Body of pancreas (tissue), 4 donors: Measurements from ENCODE around the gene SMG5. TPM values are rescaled to one million over a fixed set of nuclear protein-coding genes. Genes with fewer than 3 reads are reported as not detected.

Experiments
- ATAC-seq: fragments of 150-250 bp; one replicate; pipeline ENCODE4 v1.9.1; 2016
- DNase-seq, 4 donors: peaks; one replicate each; pipeline ENCODE4 v3.0.0-alpha.2; 2019
- H3K27ac ChIP-seq, 4 donors: fragments of 200-600 bp; sonication (generic); 1 replicate in 3 of 4; 2 replicates in 1 of 4; pipeline versions ENCODE4 v1.5.1 to v1.6.1; 2016 to 2019; ENCODE audit warnings: mild to moderate bottlenecking in 1 of 4, mixed read lengths in 1 of 4, moderate library complexity in 1 of 4
- H3K27me3 ChIP-seq, 2 donors: fragments of 200-600 bp; sonication (generic); one replicate each; pipeline ENCODE4 v1.6.0; 2016; ENCODE audit warnings: mild to moderate bottlenecking in 1 of 2
- H3K36me3 ChIP-seq, 2 donors: fragments of 200-600 bp; sonication (generic); replicated peaks in 1 of 2; 2 replicates each; pipeline ENCODE4 v1.5.1; 2016; ENCODE audit warnings: low read depth in 2 of 2; ENCODE audit not compliant: insufficient read depth in 1 of 2
- H3K4me1 ChIP-seq: fragments of 200-600 bp; sonication (generic); one replicate; pipeline ENCODE4 v1.6.0; 2016
- H3K4me3 ChIP-seq, 2 donors: fragments of 200-600 bp; sonication (generic); 1 replicate in 1 of 2; 2 replicates in 1 of 2; pipeline ENCODE4 v1.5.1; 2016 to 2019
- H3K9me3 ChIP-seq, 3 donors: fragments of 200-600 bp; sonication (generic); 1 replicate in 2 of 3; 2 replicates in 1 of 3; pipeline ENCODE4 v1.5.1; 2016
- CTCF ChIP-seq, 7 experiments: fragments of 450-650 bp in 4 of 7; fragments of 200-600 bp in 3 of 7; sonication (generic) in 3 of 7; IDR thresholded peaks; one replicate each; pipeline ENCODE4 v1.5.1; 2016 to 2019; ENCODE audit warnings: antibody characterized with exemption in 7 of 7
- POLR2A ChIP-seq, 3 donors: fragments of 450-650 bp; IDR thresholded peaks; one replicate each; pipeline ENCODE4 v1.6.1; 2016; ENCODE audit warnings: antibody characterized with exemption in 3 of 3, mild to moderate bottlenecking in 2 of 3
- WGBS, 2 donors: methylation state at CpG; one replicate each; pipeline ENCODE4 v1.1.5; 2017; 5-methylcytosine and 5-hydroxymethylcytosine counted together
- intact Hi-C: fragments of 100-400 bp; cut with DNase I; formaldehyde crosslinking; loops from one replicate; pipeline ENCODE4 v1.15.1; 2023
- total RNA-seq, 2 donors: library from RNA; depleted of rRNA; stranded (reverse); fragments of >200 nt; gene quantifications; one replicate each; pipeline ENCODE4 v1.1.0, GENCODE V29; 2016

Gene SMG5
- total RNA-seq, 2 donors from 2014 or later, result 28.3 to 35.6 TPM

DNA sequence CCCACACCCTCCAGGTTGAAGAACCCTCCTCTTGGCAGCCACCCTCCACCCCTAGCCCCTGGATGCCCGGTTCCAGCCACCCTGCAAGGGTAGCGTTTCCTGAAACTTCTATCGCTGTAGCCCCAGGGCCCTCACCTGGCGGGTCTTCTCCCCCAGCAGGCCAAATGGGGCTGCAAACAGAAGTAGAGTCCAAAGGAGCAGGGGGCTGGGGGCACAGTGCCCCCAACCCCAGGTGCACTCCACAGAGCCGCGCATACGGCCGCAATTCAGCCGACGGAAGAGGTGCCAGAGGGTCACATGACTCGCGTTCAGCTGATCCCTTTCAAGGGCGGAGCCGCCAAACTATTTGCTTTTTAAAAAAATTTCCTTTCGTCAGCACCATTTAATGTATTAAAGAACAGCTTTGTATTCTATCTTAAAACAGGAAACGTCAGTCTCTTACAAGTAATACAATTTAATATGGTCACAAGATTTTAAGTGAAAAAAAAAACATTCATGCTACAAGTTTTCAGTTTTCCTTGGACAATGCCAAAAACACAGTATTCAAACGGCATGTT, 12.8 kb upstream of the SMG5 start, which contains the start of gene GLMP:
TSS of gene GLMP (minus strand) at position 289 of the 557 bp plus-strand sequence. CDS start at position 255, 34 bp downstream.
- Histone ChIP-seq H3K9me3 (no peaks in the 10 kb centered on the region), H3K27ac (peak within 1 kb of the TSS in 3 of 4 donors; percentile 35 to 52 (median 36)), H3K4me1 (peaks cover 28% of the 10 kb centered on the region), H3K27me3 (no peaks in the 10 kb centered on the region), H3K4me3 (peak within 1 kb of the TSS; percentile 65 to 76), H3K36me3 (no peaks in the 10 kb centered on the region)
- ATAC-seq (peak; percentile 66), DNase-seq (peak; percentile 70 to 83 (median 72))
- intact Hi-C loops, result no loop called here
- TF ChIP-seq POLR2A (IDR thresholded peaks at IDR 0.05), result peak in 2 of 3 donors; percentile 30 to 41
- no peak for TF ChIP-seq CTCF (IDR thresholded peaks at IDR 0.05)
- 0 to 1% methylated on average over 16 to 17 of the region's 17 CpGs for WGBS, 2 donors

DNA sequence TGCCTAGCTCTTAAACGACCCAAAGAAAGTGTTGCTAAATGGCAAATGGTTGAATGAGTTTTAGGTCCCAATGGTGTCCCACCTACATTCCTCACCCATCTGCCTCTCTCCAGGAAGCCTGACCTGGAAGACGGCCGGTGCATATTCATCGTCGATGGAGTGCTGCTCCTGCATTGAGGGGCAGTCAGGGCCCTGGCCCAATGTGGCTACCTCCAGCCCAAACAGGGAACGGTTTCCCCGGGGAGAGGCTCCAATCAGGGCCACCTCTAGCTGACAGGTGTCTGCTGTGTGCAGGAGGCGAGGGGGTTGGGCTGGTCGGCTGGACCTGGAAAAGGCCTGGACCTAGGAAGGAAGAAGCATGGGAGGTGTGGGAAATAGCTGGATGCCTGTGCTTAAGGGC, 11.3 kb upstream of the SMG5 start:
- 67 to 90% methylated on average over 3 to 9 of the region's 9 CpGs for WGBS, 2 donors
- peaks cover 28% of the 10 kb centered on the region for H3K4me1 ChIP-seq
- no peak for DNase-seq
- TF ChIP-seq CTCF (IDR thresholded peaks at IDR 0.05), result no peak
- TF ChIP-seq POLR2A (IDR thresholded peaks at IDR 0.05), result no peak
- no peaks in the 10 kb centered on the region for H3K9me3 ChIP-seq
- no peak overlapping the region for H3K27ac ChIP-seq
- no peaks in the 10 kb centered on the region for H3K27me3 ChIP-seq
- H3K36me3 ChIP-seq, result no peaks in the 10 kb centered on the region
- no peak overlapping the region for H3K4me3 ChIP-seq
- intact Hi-C loops, result no loop called here
- ATAC-seq, result no peak

DNA sequence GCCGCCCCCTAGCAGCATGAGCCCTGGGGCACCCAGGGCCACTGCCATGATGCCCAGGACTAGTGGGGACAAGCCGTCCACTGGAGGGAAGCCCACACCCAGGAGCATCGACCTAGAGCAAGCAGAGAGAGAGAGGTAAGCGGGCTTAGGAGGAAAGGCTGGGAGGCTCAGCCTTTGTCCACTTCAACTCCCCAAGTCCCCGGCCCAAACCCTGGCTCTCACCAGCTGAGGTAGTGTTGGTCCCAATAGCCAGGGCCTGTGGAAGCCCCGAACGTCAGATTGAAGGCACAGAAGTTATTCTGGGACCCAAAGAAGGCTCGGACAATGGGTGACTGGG, 10.4 kb upstream of the SMG5 start:
- H3K9me3 ChIP-seq, result no peaks in the 10 kb centered on the region
- no peak overlapping the region for H3K27ac ChIP-seq
- TF ChIP-seq POLR2A (IDR thresholded peaks at IDR 0.05) (no peak), CTCF (IDR thresholded peaks at IDR 0.05) (no peak)
- H3K4me3 ChIP-seq, result no peak overlapping the region
- ATAC-seq (no peak), DNase-seq (no peak)
- no peaks in the 10 kb centered on the region for H3K36me3 ChIP-seq
- intact Hi-C loops, result no loop called here
- H3K27me3 ChIP-seq, result no peaks in the 10 kb centered on the region
- WGBS, 2 donors, result 84 to 93% methylated on average over 7 to 8 of the region's 8 CpGs
- H3K4me1 ChIP-seq, result peaks cover 28% of the 10 kb centered on the region

GRCh38 chr1:156291226-156292061, 8.8 kb upstream of the SMG5 start:
- TF ChIP-seq POLR2A (IDR thresholded peaks at IDR 0.05) (peak; percentile 33 to 75 (median 68)), CTCF (IDR thresholded peaks at IDR 0.05) (no peak)
- H3K4me3 ChIP-seq, result peak overlapping the region in 1 of 2 donors; percentile 10
- DNase-seq, result peak; percentile 85 to 96 (median 94)
- H3K27ac ChIP-seq, result peak overlapping the region; percentile 23 to 72 (median 62)
- no peaks in the 10 kb centered on the region for H3K9me3 ChIP-seq
- 11 to 12% methylated on average over 13 to 37 of the region's 37 CpGs for WGBS, 2 donors
- peaks cover 28% of the 10 kb centered on the region for H3K4me1 ChIP-seq
- H3K36me3 ChIP-seq, result no peaks in the 10 kb centered on the region
- peak; percentile 93 for ATAC-seq
- intact Hi-C loops, result no loop called here
- H3K27me3 ChIP-seq, result no peaks in the 10 kb centered on the region
